Activated CD4-positive, alpha-beta T cell treated with anti-CD3 and anti-CD28 coated beads for 36 hours (primary cell): Measurements from ENCODE around the gene EPB41L2. TPM values are rescaled to one million over a fixed set of nuclear protein-coding genes. Genes with fewer than 3 reads are reported as not detected.

Experiments used
- ATAC-seq: fragments of 200-7000 bp; cut with Tn5 transposase; one replicate; pipeline ENCODE4 v1.10.0; 2021; ENCODE audit warnings: mild to moderate bottlenecking, moderate library complexity
- CTCF ChIA-PET: fragments of 350-600 bp; sonication (Branson Sonifier 250); formaldehyde crosslinking; loops from one replicate; lab custom pipeline; 2021; ENCODE audit warnings: antibody characterized with exemption; lab: Charles Lee
- POLR2A ChIA-PET: fragments of 350-600 bp; sonication (Branson Sonifier 250); formaldehyde crosslinking; loops from one replicate; lab custom pipeline; 2021; ENCODE audit warnings: antibody characterized with exemption, inconsistent platforms; lab: Charles Lee
- DNase-seq: peaks from one replicate; pipeline ENCODE4 v3.0.0-alpha.2; 2020
- H3K27ac Mint-ChIP-seq: one replicate; pipeline ENCODE4 v1.8.0; 2021; ENCODE audit warnings: mixed read lengths
- H3K27me3 Mint-ChIP-seq: one replicate; pipeline ENCODE4 v1.8.0; 2021; ENCODE audit warnings: mixed read lengths
- H3K36me3 Mint-ChIP-seq: one replicate; pipeline ENCODE4 v1.8.0; 2021; ENCODE audit warnings: low read depth, mixed read lengths
- H3K4me1 Mint-ChIP-seq: one replicate; pipeline ENCODE4 v1.8.0; 2021; ENCODE audit warnings: mixed read lengths
- H3K4me3 Mint-ChIP-seq: one replicate; pipeline ENCODE4 v1.8.0; 2021; ENCODE audit warnings: mild to moderate bottlenecking, moderate library complexity, mixed read lengths
- H3K9me3 Mint-ChIP-seq: one replicate; pipeline ENCODE4 v1.8.0; 2021; ENCODE audit warnings: low read depth, mixed read lengths
- intact Hi-C, 2 experiments: fragments of 100-400 bp; cut with DNase I in 1 of 2; cut with micrococcal nuclease in 1 of 2; formaldehyde crosslinking; loops; one replicate each; pipeline versions ENCODE4 v1.14.2 to v1.15.1; 2022 to 2024; cut with DNase I, micrococcal nuclease
- total RNA-seq, 2 experiments: library from RNA; stranded (reverse); gene quantifications; one replicate each; pipeline ENCODE4 v1.2.3, GENCODE V29; 2021

The EPB41L2 gene
- total RNA-seq, 2 experiments from 2014 or later = 33.3 to 43.4 TPM

DNA sequence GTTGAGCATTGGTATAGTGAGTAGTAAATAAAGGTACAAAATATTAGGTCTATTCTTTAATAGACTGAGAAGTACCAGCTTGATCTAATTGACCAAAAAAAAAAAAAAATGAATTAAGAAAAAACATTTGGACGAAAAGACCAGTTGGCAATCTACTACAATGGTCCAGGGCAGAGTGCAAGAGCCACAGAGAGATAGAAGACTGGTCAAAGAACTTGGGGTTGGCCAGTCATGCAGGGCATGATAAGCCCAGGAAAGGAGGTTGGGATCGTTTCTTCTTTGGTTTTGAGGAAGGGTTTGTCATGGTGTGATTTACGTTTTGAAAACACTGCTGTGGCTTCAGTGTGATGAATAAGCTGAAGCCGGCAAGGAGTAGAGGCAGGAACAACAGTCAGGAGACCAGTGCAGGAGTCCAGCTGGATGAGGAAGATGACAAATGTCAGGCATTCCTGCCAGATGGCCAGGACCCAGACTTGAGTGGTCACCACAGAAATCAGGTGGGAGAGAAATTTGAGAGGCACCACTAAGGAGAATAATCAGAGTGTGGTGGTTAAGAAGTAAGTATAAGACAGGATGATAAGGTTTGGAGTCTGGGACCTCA lies 221.8 kb downstream of the EPB41L2 start:
- no peaks in the 10 kb centered on the region for H3K4me1 Mint-ChIP-seq
- H3K4me3 Mint-ChIP-seq = no peak overlapping the region
- POLR2A ChIA-PET = no interaction called here
- CTCF ChIA-PET = no interaction called here
- ATAC-seq (no peak), DNase-seq (no peak)
- H3K36me3 Mint-ChIP-seq = no peaks in the 10 kb centered on the region
- no peaks in the 10 kb centered on the region for H3K27me3 Mint-ChIP-seq
- no peak overlapping the region for H3K27ac Mint-ChIP-seq
- no peaks in the 10 kb centered on the region for H3K9me3 Mint-ChIP-seq
- intact Hi-C loops = loop anchor here (5.0 to 10.0 kb wide), 3 partner anchors 144 to 796 kb away; no protein-coding TSS in a partner anchor

DNA sequence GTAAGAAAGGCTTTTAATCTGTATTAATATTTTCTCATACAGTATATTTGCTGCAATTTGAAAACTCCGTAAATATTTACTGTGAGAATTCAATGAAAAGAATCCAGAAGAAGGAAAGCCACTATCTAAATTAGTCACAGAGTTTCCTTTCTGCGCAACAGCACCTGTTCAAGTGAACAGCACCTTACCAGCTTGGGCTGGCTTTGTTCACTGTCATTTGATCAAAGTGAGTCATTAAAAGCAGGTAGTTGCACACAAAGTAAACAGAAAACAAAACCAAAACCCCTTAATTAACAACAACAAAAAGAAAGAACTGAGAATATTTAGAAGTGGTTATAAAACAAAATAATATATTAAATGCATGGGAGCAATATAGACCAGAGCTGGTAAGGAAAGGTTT lies 223.0 kb downstream of the EPB41L2 start:
- Mint-ChIP-seq H3K27ac (no peak overlapping the region), H3K4me1 (no peaks in the 10 kb centered on the region), H3K9me3 (no peaks in the 10 kb centered on the region), H3K27me3 (no peaks in the 10 kb centered on the region), H3K4me3 (no peak overlapping the region), H3K36me3 (no peaks in the 10 kb centered on the region)
- CTCF ChIA-PET = no interaction called here
- no peak for DNase-seq
- POLR2A ChIA-PET = no interaction called here
- intact Hi-C loops = loop anchor here (5.0 to 10.0 kb wide), 3 partner anchors 143 to 795 kb away; no protein-coding TSS in a partner anchor
- no peak for ATAC-seq

DNA sequence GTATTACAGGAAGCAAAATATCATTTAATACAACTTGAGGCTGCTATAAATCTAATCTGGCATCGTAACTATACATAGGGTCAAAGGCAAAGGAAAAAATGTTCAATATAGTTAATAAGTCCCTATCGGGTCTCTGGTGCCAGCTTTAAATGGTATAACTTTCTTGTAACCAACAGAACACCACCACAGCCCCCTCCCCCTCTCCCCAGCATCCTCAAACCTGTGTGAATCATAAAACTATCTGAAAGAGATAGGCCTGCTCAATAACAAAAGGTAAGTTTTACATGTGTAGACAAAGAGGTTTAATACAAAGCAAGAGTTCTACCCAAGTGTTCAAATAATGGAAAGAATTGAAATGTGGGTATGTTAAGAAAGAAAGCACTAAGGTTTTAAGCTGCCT lies 223.7 kb downstream of the EPB41L2 start:
- H3K4me1 Mint-ChIP-seq = no peaks in the 10 kb centered on the region
- H3K4me3 Mint-ChIP-seq = no peak overlapping the region
- no peaks in the 10 kb centered on the region for H3K36me3 Mint-ChIP-seq
- DNase-seq (no peak), ATAC-seq (no peak)
- H3K27me3 Mint-ChIP-seq = no peaks in the 10 kb centered on the region
- ChIA-PET POLR2A (no interaction called here), CTCF (no interaction called here)
- intact Hi-C loops = no loop called here
- H3K27ac Mint-ChIP-seq = no peak overlapping the region
- H3K9me3 Mint-ChIP-seq = no peaks in the 10 kb centered on the region

DNA sequence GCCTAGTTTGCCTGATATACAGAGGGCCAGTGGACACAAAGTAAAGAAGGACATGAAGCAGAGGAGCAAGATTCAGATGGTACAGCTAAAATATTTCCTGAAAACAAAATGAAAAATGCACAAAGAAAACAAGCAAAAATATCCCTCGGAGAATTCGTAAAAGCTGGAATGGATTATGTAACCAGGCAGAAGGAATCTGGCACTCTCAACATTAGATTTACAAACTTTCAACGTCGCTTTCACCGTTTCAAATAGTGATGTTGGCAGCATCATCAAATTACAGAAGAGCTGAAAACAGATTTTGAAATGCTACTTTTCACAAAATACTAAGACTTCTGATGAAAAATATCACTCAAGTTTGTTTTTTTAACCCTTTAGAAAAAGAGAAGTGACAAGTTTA lies 224.1 kb downstream of the EPB41L2 start:
- DNase-seq (no peak), ATAC-seq (no peak)
- intact Hi-C loops = no loop called here
- Mint-ChIP-seq H3K4me3 (no peak overlapping the region), H3K9me3 (no peaks in the 10 kb centered on the region), H3K4me1 (no peaks in the 10 kb centered on the region), H3K27me3 (no peaks in the 10 kb centered on the region), H3K27ac (no peak overlapping the region), H3K36me3 (no peaks in the 10 kb centered on the region)
- ChIA-PET POLR2A (no interaction called here), CTCF (no interaction called here)

DNA sequence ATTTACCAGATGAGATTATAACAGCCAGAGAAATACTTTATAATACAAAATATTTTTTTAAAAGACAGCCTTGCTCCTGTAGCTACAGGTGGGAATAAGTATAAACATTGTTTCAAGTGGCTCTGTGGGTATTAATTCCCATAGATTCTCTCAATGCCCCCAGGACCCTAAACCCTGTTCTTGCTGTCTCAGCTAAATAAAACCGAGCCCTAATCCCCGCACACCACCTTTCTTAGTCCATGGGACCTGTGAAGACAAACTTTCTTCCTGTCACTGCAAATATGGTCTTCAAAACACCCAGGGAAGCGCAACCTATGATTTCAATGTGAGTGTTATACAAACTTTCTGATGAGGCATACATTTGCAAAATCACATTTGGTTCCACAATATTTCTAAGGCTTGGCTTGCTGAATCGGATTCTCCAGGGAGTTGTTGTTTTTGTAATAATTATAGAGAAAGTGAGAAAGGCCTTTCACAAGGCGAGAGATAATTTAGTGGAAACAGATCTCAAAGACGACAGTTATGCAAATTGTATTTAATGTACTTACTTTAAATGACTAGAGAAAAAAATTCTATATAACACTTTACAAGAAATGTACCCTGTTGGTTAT lies 224.7 kb downstream of the EPB41L2 start:
- ChIA-PET POLR2A (no interaction called here), CTCF (no interaction called here)
- H3K4me3 Mint-ChIP-seq = no peak overlapping the region
- no peak for ATAC-seq
- H3K27me3 Mint-ChIP-seq = no peaks in the 10 kb centered on the region
- H3K36me3 Mint-ChIP-seq = no peaks in the 10 kb centered on the region
- no peak overlapping the region for H3K27ac Mint-ChIP-seq
- H3K9me3 Mint-ChIP-seq = no peaks in the 10 kb centered on the region
- no peaks in the 10 kb centered on the region for H3K4me1 Mint-ChIP-seq
- intact Hi-C loops = no loop called here
- DNase-seq = no peak

DNA sequence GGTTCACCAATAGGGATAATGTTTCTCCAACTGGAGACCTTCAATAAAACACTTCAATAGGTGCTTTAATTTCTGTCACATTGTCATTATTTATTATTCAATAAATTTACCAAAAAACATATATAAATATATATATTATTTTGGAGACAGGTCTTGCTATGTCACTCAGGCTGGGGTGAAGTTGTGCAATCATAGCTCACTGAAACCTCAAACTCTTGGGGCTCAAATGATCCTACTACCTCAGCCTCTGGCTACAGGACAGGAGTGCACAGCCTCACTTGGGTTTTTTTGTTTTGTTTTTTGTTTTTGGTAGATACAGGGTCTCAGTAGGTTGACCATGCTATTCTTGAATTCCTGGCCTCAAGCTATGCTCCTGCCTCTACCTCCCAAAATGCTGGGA lies 226.0 kb downstream of the EPB41L2 start:
- ChIA-PET POLR2A (no interaction called here), CTCF (no interaction called here)

DNA sequence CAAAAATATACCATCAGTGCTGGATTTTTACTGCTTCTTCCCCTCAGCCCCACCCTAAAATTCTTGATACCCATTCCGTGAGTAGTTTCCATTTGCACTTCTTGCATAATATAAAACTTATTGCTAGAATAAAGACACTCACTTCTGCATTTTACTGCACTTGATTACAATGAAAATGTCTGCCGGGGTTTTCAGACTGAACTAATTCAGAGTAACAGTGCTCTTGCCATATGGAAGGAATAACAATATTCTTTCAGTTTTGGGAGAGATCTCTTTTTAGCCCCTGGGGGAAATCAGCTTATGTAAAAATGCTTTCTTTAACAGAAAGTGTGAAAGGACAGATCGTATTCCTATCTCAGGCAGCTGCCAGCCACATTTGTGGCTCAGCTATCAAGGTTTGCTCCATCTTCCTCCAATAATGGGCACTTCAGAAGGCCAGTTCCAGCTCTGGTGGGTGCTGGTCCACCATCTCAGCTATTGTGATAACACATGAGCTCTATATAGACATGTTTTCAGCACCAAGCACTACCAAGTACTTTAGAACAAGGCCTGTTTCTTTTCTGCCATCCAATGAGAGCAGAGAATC lies 226.9 kb downstream of the EPB41L2 start:
- intact Hi-C loops = no loop called here
- H3K27me3 Mint-ChIP-seq = no peaks in the 10 kb centered on the region
- ATAC-seq (no peak), DNase-seq (no peak)
- no peaks in the 10 kb centered on the region for H3K9me3 Mint-ChIP-seq
- H3K27ac Mint-ChIP-seq = no peak overlapping the region
- no peaks in the 10 kb centered on the region for H3K36me3 Mint-ChIP-seq
- no peaks in the 10 kb centered on the region for H3K4me1 Mint-ChIP-seq
- ChIA-PET CTCF (no interaction called here), POLR2A (no interaction called here)
- H3K4me3 Mint-ChIP-seq = no peak overlapping the region

More for the DNA sequence above, 226.0 kb downstream of the EPB41L2 start:
- intact Hi-C loops = no loop called here
- H3K36me3 Mint-ChIP-seq = no peaks in the 10 kb centered on the region
- no peak for DNase-seq
- H3K27me3 Mint-ChIP-seq = no peaks in the 10 kb centered on the region
- no peaks in the 10 kb centered on the region for H3K4me1 Mint-ChIP-seq
- no peak overlapping the region for H3K4me3 Mint-ChIP-seq
- no peak for ATAC-seq
- H3K27ac Mint-ChIP-seq = no peak overlapping the region
- no peaks in the 10 kb centered on the region for H3K9me3 Mint-ChIP-seq

DNA sequence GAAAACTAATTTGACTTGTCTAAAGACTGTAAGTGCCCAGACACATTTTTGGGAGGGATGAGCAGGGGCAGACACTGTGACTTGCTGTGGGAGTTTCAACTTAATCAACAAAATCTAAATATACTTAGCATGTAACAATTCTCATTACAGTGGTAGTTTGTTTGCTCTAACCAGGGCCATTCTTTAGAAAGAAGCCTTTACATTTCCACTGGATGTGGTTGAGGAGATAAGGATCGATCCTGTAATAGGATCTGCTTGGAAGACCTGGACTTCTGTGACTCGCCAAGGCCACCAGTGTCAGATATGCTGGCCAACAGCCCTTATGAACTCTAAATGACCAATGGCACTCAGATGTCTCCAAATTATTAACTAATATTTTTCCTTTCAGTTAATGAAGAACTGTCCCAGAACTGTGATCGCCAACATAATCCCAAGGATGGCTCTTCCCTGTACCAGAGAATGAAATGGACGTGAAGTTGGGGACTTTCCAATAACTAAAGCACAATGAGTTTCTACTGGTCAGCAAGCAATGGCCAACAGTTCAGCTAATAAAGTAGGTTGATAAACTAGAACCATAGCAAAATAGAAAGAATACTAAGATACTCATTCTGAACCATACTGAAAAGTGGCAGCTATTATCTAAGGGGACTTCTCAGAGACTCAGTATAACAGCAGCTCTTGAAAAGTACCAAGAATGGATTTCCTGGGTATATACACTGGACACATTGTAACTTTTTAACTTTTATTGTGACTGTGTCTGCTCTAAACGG lies 228.4 kb downstream of the EPB41L2 start:
- CTCF ChIA-PET = no interaction called here
- Mint-ChIP-seq H3K36me3 (no peaks in the 10 kb centered on the region), H3K4me1 (no peaks in the 10 kb centered on the region), H3K4me3 (no peak overlapping the region), H3K9me3 (no peaks in the 10 kb centered on the region), H3K27me3 (no peaks in the 10 kb centered on the region), H3K27ac (no peak overlapping the region)
- DNase-seq (no peak), ATAC-seq (no peak)
- intact Hi-C loops = no loop called here
- POLR2A ChIA-PET = no interaction called here

DNA sequence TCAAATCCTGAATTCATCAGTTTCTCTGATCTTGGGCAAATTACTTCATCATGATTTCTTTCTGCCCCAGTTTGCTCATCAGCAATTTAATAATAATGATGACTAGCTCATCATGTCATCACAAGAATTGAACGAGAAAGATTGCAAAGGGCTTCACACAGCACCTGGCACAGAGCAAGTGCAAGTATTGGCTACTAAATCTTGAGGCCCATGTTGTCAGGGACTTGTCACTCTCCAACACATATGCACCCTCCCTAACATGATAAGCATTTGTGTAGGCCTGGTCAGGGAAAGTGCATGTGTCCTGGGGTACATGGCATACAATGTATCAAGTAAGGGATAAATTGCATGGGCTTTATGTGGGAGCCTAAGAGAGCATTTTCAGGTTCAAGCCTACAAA lies 229.5 kb downstream of the EPB41L2 start:
- intact Hi-C loops = no loop called here
- POLR2A ChIA-PET = no interaction called here

DNA sequence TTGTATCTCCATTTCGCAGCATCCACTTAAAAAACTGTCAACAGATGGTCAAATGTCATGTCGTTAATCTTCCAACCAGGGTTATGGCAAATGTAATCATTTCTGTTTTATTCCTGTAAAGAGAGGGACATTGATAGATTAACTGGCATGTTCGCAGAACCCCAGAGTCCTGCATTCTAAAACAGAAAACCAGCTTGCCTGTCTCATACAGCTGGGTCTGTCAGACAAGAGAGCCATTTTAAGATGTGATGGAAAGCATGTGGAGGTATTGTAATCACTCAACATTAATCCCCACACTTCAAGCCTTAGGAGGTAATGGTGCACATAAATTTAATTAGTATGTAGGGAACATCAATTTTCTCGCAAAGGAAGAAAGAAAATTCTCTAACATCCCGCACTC lies 231.4 kb downstream of the EPB41L2 start:
- H3K9me3 Mint-ChIP-seq = no peaks in the 10 kb centered on the region
- ATAC-seq = no peak

More for the DNA sequence above, 229.5 kb downstream of the EPB41L2 start:
- Mint-ChIP-seq H3K27ac (no peak overlapping the region), H3K4me1 (no peaks in the 10 kb centered on the region), H3K9me3 (no peaks in the 10 kb centered on the region), H3K27me3 (no peaks in the 10 kb centered on the region), H3K4me3 (no peak overlapping the region), H3K36me3 (no peaks in the 10 kb centered on the region)
- CTCF ChIA-PET = no interaction called here
- ATAC-seq (no peak), DNase-seq (no peak)

DNA sequence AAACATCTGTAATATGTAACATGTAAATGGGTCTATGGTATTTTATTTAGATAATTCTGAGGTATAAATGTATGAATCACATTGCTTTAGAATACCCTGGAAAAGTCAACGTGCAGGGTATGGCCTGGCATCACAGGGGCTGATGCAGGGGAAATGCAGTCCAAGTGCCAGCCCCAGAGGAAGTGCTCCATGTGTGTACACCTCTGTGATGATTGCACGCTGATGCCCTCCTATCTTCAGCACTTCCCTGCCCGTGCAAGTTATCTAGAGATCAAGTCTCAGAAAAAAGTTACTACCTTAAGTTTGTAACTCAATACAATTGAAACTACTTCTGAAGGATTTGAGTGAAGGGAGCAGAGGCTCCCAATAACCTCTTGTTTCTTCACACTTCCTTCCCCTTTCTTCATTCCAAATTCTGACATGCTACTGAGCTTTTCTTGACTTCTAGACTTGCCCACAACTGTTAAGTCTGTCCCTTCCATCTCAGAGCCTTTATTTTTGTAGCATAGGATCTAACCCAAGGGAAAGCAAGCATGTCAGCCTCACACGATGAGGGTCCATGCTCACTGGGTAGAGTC lies 233.6 kb downstream of the EPB41L2 start:
- ChIA-PET POLR2A (interaction anchor here (0.6 kb wide), 1 partner anchor 150 kb away, joined by 3 read pairs; no protein-coding TSS in a partner anchor), CTCF (no interaction called here)
- no peak overlapping the region for H3K27ac Mint-ChIP-seq
- no peaks in the 10 kb centered on the region for H3K36me3 Mint-ChIP-seq
- intact Hi-C loops = no loop called here
- no peak for ATAC-seq
- no peak overlapping the region for H3K4me3 Mint-ChIP-seq
- H3K9me3 Mint-ChIP-seq = no peaks in the 10 kb centered on the region
- H3K27me3 Mint-ChIP-seq = no peaks in the 10 kb centered on the region
- H3K4me1 Mint-ChIP-seq = peaks cover 2% of the 10 kb centered on the region
- DNase-seq = no peak

More for the DNA sequence above, 231.4 kb downstream of the EPB41L2 start:
- Mint-ChIP-seq H3K27ac (no peak overlapping the region), H3K36me3 (no peaks in the 10 kb centered on the region), H3K27me3 (no peaks in the 10 kb centered on the region), H3K4me3 (no peak overlapping the region), H3K4me1 (no peaks in the 10 kb centered on the region)
- no peak for DNase-seq
- intact Hi-C loops = no loop called here
- POLR2A ChIA-PET = no interaction called here
- CTCF ChIA-PET = interaction anchor here (1.3 kb wide), 1 partner anchor 288 kb away, joined by 4 read pairs; no protein-coding TSS in a partner anchor
